Bronchial epithelial cell (primary cell): ENCODE results near the gene FBXL15. TPM values are rescaled to one million over a fixed set of nuclear protein-coding genes. Genes with fewer than 3 reads are reported as not detected.

ENCODE experiments used
- DNase-seq: peaks from one replicate; pipeline ENCODE4 v3.0.0-alpha.2; 2010; ENCODE audit warnings: low read depth
- FAIRE-seq: peaks from 2 replicates; lab custom pipeline; 2011; peaks lifted over from hg19 to GRCh38; lab: Jason Lieb, UNC
- H3K27me3 ChIP-seq: 2 replicates; pipeline ENCODE4 v1.5.1; 2011; ENCODE audit warnings: low read length; ENCODE audit not compliant: control insufficient read depth, insufficient read depth
- H3K36me3 ChIP-seq: 2 replicates; pipeline ENCODE4 v1.5.1; 2011; ENCODE audit warnings: low read length; ENCODE audit not compliant: control insufficient read depth, insufficient read depth
- H3K4me3 ChIP-seq: 2 replicates; pipeline ENCODE4 v1.5.1; 2011; ENCODE audit warnings: mild to moderate bottlenecking, low read depth, low read length, control low read depth
- CTCF ChIP-seq: IDR thresholded peaks from 2 replicates; pipeline ENCODE4 v1.5.1; 2011; ENCODE audit warnings: mild to moderate bottlenecking, moderate library complexity, low read length, control low read depth, inconsistent platforms; ENCODE audit not compliant: insufficient read depth, severe bottlenecking
- total RNA-seq: library from RNA; depleted of rRNA; stranded (reverse); fragments of >200 nt; gene quantifications from 2 replicates; pipeline ENCODE4 v1.2.1, GENCODE V29; 2014

FBXL15 gene
- total RNA-seq, 1 donor from 2014 or later = 9.7 TPM

- TF ChIP-seq CTCF = no peak
- DNase-seq = no peak
These were observed 16.9 kb downstream of the FBXL15 start for GRCh38 chr10:102437515-102437914.

GRCh38 chr10:102438374-102438773, 17.7 kb downstream of the FBXL15 start:
- FAIRE-seq (no peak), DNase-seq (no peak)
- TF ChIP-seq CTCF = no peak
- no peaks in the 10 kb centered on the region for H3K27me3 ChIP-seq
- H3K4me3 ChIP-seq = no peak overlapping the region
- H3K36me3 ChIP-seq = no peaks in the 10 kb centered on the region

More at GRCh38 chr10:102437515-102437914, 16.9 kb downstream of the FBXL15 start:
- H3K4me3 ChIP-seq = no peak overlapping the region
- no peak for FAIRE-seq
- H3K27me3 ChIP-seq = no peaks in the 10 kb centered on the region
- H3K36me3 ChIP-seq = no peaks in the 10 kb centered on the region

- H3K4me3 ChIP-seq = no peak overlapping the region
- H3K27me3 ChIP-seq = no peaks in the 10 kb centered on the region
- peak; percentile 8 for DNase-seq
- TF ChIP-seq CTCF = no peak
- FAIRE-seq = no peak
- no peaks in the 10 kb centered on the region for H3K36me3 ChIP-seq
These were observed 24.2 kb downstream of the FBXL15 start for GRCh38 chr10:102444851-102445250.

DNA sequence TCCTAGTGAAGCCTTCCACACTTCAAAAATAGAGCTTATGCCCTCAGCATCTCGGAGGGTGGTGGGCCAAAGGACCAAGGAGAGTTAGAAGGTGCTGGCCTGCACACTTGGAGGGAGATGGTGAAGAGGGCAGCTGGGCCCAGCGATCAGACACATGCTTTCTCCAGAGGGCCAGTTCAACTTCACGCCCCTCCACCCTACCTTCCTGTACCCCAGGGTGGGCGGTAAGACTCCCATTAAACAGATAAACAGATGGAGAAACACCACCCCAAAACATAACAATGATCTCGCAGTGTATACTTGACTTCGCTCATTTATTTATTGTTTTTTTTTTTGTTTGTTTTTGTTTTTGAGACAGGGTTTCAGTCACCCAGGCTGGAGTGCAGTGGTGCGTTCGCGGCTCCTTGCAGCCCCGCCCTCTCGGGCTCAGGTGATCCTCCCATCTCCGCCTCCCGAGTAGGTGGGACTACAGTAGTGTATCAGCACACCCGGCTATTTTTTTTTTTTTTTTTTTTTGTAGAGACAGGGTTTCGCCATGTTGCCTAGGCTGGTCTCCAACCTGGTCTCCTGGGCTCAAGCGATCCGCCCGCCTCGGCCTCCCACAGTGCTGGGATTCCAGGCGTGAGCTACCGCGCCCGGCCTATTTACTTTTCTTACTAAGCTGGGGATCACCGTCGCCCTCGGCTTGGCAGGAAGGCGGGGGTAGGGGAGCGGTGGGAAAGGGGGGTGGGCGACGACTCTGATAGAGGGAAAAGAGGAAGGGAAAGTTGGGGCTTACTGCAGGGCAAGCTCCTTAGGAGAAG, 28.9 kb downstream of the FBXL15 start:
- FAIRE-seq = no peak
- Histone ChIP-seq H3K36me3 (peaks cover 1% of the 10 kb centered on the region), H3K27me3 (no peaks in the 10 kb centered on the region), H3K4me3 (peak overlapping the region; percentile 60)
- no peak for TF ChIP-seq CTCF
- DNase-seq = peak; percentile 84

GRCh38 chr10:102450124-102450373, 29.4 kb downstream of the FBXL15 start:
- FAIRE-seq (no peak), DNase-seq (no peak)
- Histone ChIP-seq H3K27me3 (no peaks in the 10 kb centered on the region), H3K36me3 (peaks cover 1% of the 10 kb centered on the region), H3K4me3 (peak overlapping the region; percentile 60)
- TF ChIP-seq CTCF = no peak

- Histone ChIP-seq H3K4me3 (peak overlapping the region; percentile 60), H3K36me3 (peaks cover 1% of the 10 kb centered on the region), H3K27me3 (no peaks in the 10 kb centered on the region)
- no peak for FAIRE-seq
- peak; percentile 74 for DNase-seq
- peak; percentile 19 for TF ChIP-seq CTCF
These were observed 29.9 kb downstream of the FBXL15 start for GRCh38 chr10:102450374-102451104.
